HAP-1 (cell line): ENCODE results near the gene MAP3K7.
"Not testable (repeated sequence)": the region's sequence is repeated elsewhere in the genome, so short reads cannot be mapped to it uniquely, and the experiment has no call there.

Experiments
- DNase-seq, 2 experiments: peaks; one replicate each; pipeline ENCODE4 v3.0.0-alpha.2; 2016 to 2020; ENCODE audit warnings: low spot score in 2 of 2
- H3K27me3 ChIP-seq: fragments of 250-450 bp; sonication (Bioruptor Pico); 2 replicates; pipeline ENCODE4 v1.5.1; 2020; ENCODE audit warnings: low read depth, mild to moderate bottlenecking, moderate library complexity
- H3K36me3 ChIP-seq: fragments of 250-450 bp; sonication (Bioruptor Pico); replicated peaks from 2 replicates; pipeline ENCODE4 v1.5.1; 2020; ENCODE audit warnings: mild to moderate bottlenecking
- H3K4me1 ChIP-seq: fragments of 250-450 bp; sonication (Bioruptor Pico); 2 replicates; pipeline ENCODE4 v1.5.1; 2020; ENCODE audit warnings: mild to moderate bottlenecking
- H3K4me3 ChIP-seq: fragments of 250-450 bp; sonication (Bioruptor Pico); 2 replicates; pipeline ENCODE4 v1.5.1; 2020; ENCODE audit warnings: mild to moderate bottlenecking, moderate library complexity
- H3K9me3 ChIP-seq: fragments of 250-450 bp; sonication (Bioruptor Pico); 2 replicates; pipeline ENCODE4 v1.5.1; 2020; ENCODE audit warnings: mild to moderate bottlenecking, moderate library complexity
- in situ Hi-C: fragments of 300-500 bp; cut with MboI; formaldehyde crosslinking; loops from 3 replicates; pipeline ENCODE4 v1.14.3; 2020; ENCODE audit warnings: low sequenced_read_pairs, inconsistent platforms, mixed read lengths

The MAP3K7 gene

DNA sequence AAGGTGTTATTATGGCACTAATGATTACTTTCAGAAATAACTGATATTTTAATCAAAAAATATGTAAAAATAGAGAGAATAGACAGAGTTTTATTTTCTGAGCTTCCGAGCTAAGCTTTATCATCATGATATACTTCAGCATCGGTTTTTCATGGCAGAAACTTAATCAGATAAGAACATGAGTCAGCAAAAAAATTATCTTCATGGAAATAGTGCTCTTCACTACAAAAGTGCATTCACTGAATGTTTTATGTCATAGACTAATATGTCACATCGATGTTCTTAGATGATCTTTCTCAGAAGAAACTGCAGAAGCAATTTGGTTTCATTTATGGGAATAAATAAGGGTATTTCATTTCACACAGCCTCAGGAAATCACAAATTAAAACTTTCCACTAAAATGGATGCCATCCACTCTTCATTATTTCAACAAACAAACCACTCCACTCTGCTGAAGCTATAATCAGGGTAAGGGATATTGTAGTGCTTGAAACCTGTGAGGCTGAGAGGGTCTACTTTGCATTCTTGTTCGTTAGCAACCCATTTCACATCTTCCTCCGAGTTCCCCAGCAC is 10.2 kb upstream of the MAP3K7 start:
- H3K9me3 ChIP-seq: no peaks in the 10 kb centered on the region
- H3K36me3 ChIP-seq: no peaks in the 10 kb centered on the region
- no peak overlapping the region for H3K4me3 ChIP-seq
- H3K4me1 ChIP-seq: no peaks in the 10 kb centered on the region
- H3K27me3 ChIP-seq: peaks cover 17% of the 10 kb centered on the region
- in situ Hi-C loops: no loop called here
- DNase-seq: no peak

- no peak overlapping the region for H3K4me3 ChIP-seq
- in situ Hi-C loops: no loop called here
- peaks cover 8% of the 10 kb centered on the region; the same call in 1 of the 2 replicates for H3K27me3 ChIP-seq
Measured at GRCh38 chr6:90595854-90596253, 9.0 kb upstream of the MAP3K7 start.

DNA sequence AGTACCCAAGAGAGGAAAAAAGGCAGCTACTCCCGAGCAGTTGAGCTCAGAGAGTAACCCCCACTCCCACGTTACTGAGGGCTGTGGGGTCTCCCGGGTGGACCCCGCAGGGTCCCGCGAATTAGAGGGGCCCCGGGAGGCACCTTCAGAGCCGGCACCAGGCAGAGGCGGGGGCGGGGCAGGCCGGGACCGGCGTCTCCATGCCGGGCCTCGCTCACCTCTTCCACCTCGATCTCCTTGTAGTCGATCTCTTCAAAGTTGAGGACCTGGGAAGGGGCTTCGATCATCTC is 381 bp downstream of the MAP3K7 start:
- H3K9me3 ChIP-seq: no peaks in the 10 kb centered on the region
- no peak for DNase-seq
- peaks cover 30% of the 10 kb centered on the region for H3K4me1 ChIP-seq
- H3K27me3 ChIP-seq: no peaks in the 10 kb centered on the region
- H3K36me3 ChIP-seq: no peaks in the 10 kb centered on the region
- in situ Hi-C loops: no loop called here
- H3K4me3 ChIP-seq: peak overlapping the region; percentile 96

More at GRCh38 chr6:90595854-90596253, 9.0 kb upstream of the MAP3K7 start:
- DNase-seq: no peak
- no peaks in the 10 kb centered on the region for H3K36me3 ChIP-seq
- no peaks in the 10 kb centered on the region for H3K4me1 ChIP-seq
- no peaks in the 10 kb centered on the region for H3K9me3 ChIP-seq

DNA sequence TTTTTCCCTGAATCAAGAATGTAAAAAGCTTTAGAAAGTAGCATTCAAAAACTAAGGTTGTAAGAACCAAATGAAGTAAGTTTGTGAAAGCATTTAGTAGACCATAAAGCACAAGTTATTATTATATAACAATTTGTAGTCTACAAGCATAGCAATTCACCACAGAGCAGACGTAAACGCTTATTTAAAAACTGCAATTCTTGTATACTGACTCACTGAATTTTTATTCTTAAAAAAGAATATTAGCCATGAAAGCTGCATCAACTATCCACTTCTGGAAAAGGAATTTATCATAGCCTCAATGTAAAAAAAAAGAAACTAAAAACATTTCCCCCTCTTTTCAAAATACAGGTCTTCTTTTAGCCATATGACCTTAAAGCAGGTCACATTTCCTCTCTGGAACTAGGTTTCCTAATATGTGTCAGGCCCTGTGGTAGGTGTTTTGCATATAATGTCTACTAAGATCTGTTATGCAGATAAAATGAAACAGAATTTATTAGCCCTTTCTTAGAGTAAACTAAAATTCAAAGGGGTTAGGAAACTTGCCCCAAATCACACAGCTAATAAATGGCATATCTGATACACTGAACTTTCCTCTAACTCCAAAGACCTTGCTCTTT is 2.1 kb downstream of the MAP3K7 start:
- in situ Hi-C loops: no loop called here
- H3K36me3 ChIP-seq: no peaks in the 10 kb centered on the region
- peak overlapping the region; percentile 96 for H3K4me3 ChIP-seq
- H3K27me3 ChIP-seq: no peaks in the 10 kb centered on the region
- DNase-seq: no peak
- H3K9me3 ChIP-seq: no peaks in the 10 kb centered on the region
- peaks cover 30% of the 10 kb centered on the region for H3K4me1 ChIP-seq

GRCh38 chr6:90583836-90584481 is 2.9 kb downstream of the MAP3K7 start:
- DNase-seq: no peak
- Histone ChIP-seq H3K9me3 (no peaks in the 10 kb centered on the region), H3K36me3 (no peaks in the 10 kb centered on the region), H3K27me3 (no peaks in the 10 kb centered on the region), H3K4me3 (no peak overlapping the region), H3K4me1 (peaks cover 30% of the 10 kb centered on the region)
- in situ Hi-C loops: no loop called here

DNA sequence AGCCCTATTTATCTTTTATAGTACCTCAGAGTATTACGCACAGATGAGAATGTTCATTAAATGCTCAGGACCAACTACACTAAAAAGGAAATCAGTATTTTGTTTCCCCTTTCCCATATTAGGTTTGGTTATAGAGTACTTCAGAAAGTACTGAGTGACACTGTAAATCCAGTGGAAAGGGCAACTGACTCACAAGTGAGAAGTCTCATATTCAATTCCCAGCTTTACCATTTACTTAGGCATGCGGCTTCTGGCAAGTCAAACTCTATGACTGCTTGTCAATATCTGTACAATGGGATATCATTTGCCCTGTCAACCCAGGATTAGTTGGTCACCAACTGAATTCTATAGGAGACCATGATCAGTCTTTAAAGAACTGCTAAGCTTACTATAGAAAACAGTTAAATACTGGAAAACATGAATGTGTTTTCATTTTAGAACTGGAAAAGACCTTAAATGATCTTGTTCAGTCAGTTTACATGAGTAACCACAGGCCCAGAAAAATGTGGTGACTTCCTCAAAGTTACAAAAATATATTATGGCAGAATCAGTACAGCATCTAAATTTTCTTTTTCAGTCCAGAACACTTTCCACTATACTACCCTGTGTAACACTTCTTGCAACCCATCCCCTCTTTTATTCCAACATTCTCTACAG is 3.6 kb downstream of the MAP3K7 start:
- no peak overlapping the region for H3K4me3 ChIP-seq
- peaks cover 30% of the 10 kb centered on the region for H3K4me1 ChIP-seq
- no peaks in the 10 kb centered on the region for H3K9me3 ChIP-seq
- in situ Hi-C loops: no loop called here
- no peak for DNase-seq
- no peaks in the 10 kb centered on the region for H3K27me3 ChIP-seq
- H3K36me3 ChIP-seq: no peaks in the 10 kb centered on the region

- no peak overlapping the region for H3K4me3 ChIP-seq
- H3K9me3 ChIP-seq: no peaks in the 10 kb centered on the region
- no peaks in the 10 kb centered on the region for H3K27me3 ChIP-seq
- H3K4me1 ChIP-seq: peaks cover 24% of the 10 kb centered on the region
- H3K36me3 ChIP-seq: no peaks in the 10 kb centered on the region
- in situ Hi-C loops: no loop called here
- DNase-seq: no peak
Measured at GRCh38 chr6:90581146-90581545, 5.7 kb downstream of the MAP3K7 start.

DNA sequence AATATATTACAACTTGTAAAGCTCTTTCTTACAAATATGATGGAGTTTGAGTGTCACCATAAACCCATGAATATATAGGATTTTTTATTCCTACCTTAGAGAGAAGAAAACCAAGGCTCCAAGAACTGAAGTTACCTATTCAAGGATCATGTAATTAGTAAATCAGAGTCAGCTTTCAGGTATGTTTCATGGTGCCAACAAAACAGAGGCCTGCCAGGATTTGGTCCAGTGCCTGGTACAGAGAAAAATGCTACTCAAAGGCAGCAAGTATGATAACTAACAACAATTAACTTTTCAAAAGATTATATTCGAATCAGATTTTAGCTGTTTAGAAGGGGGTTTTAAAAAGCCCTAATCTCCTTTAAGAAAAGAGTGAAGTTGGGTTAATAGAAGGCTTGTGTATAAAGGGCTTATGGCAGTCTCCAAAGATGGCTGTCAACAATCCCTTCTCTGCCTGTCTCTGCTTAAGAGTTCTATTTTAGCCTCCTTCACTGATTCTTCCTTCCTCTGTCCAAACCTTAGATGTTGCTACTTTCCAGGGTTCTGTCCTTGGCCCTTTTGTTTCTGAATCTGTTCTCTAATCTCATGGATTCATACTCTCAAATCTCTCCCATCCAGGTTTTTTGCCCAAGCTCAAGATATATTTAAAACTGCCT is 7.8 kb downstream of the MAP3K7 start:
- no peak for DNase-seq
- no peak overlapping the region for H3K4me3 ChIP-seq
- in situ Hi-C loops: no loop called here
- peaks cover 9% of the 10 kb centered on the region for H3K4me1 ChIP-seq
- H3K9me3 ChIP-seq: no peaks in the 10 kb centered on the region
- no peaks in the 10 kb centered on the region for H3K36me3 ChIP-seq
- H3K27me3 ChIP-seq: no peaks in the 10 kb centered on the region

DNA sequence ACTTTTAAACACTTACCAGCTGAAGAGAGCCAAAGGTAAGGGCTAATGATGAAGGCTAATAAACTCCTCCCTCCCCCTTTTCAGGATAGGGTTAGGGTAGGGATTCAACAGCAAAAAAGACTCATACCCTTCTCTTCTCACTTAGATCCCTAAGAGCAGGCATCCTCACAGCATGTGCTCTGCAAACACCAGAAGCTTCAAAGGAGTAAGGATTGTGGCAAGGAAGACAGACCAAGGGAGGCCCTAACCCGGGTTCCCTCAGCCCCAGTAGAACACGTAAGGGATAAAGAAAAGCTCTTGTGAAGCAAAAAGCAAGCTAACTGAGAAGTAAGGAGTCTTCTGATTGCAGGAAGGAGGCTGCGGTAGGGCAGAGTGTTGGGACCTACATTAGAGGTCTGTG is 11.6 kb downstream of the MAP3K7 start:
- no peak overlapping the region for H3K4me3 ChIP-seq
- DNase-seq: no peak
- no peaks in the 10 kb centered on the region for H3K36me3 ChIP-seq
- no peaks in the 10 kb centered on the region for H3K9me3 ChIP-seq
- H3K4me1 ChIP-seq: peaks cover 2% of the 10 kb centered on the region; the same call in 1 of the 2 replicates
- H3K27me3 ChIP-seq: no peaks in the 10 kb centered on the region
- in situ Hi-C loops: no loop called here

GRCh38 chr6:90574610-90575009 is 12.3 kb downstream of the MAP3K7 start:
- Histone ChIP-seq H3K4me1 (peaks cover 2% of the 10 kb centered on the region; the same call in 1 of the 2 replicates), H3K27me3 (no peaks in the 10 kb centered on the region), H3K9me3 (no peaks in the 10 kb centered on the region), H3K36me3 (no peaks in the 10 kb centered on the region), H3K4me3 (no peak overlapping the region)
- in situ Hi-C loops: no loop called here
- no peak for DNase-seq

DNA sequence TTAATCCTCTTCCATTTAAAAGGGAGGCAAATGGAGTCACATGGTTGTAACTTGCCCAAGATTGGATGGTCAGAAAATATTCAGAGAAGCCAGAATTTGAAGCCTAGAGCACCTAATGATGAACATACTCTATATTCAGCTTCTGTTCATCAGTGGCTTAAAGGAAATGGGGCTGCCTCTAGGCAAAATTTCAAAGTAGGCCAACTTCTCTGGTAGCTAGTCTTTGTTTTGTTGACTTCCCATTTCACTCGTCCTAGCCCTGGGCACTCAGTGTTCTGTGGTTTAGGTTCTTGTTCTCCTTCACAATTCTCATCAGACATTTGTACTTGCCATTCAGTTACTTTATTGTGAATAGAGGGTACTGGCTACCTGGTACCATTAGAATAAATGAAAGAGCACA is 13.2 kb downstream of the MAP3K7 start:
- in situ Hi-C loops: no loop called here
- Histone ChIP-seq H3K36me3 (no peaks in the 10 kb centered on the region), H3K4me3 (no peak overlapping the region), H3K9me3 (no peaks in the 10 kb centered on the region), H3K27me3 (no peaks in the 10 kb centered on the region), H3K4me1 (peaks cover 2% of the 10 kb centered on the region; the same call in 1 of the 2 replicates)
- DNase-seq: no peak

GRCh38 chr6:90572856-90573255 is 14.0 kb downstream of the MAP3K7 start:
- peaks cover 2% of the 10 kb centered on the region; the same call in 1 of the 2 replicates for H3K4me1 ChIP-seq
- no peaks in the 10 kb centered on the region for H3K36me3 ChIP-seq
- H3K27me3 ChIP-seq: no peaks in the 10 kb centered on the region
- peak in 1 of 2 experiments; percentile 74 for DNase-seq
- in situ Hi-C loops: no loop called here
- H3K4me3 ChIP-seq: no peak overlapping the region
- H3K9me3 ChIP-seq: no peaks in the 10 kb centered on the region

- H3K36me3 ChIP-seq: no peaks in the 10 kb centered on the region
- no peak for DNase-seq
- H3K27me3 ChIP-seq: no peaks in the 10 kb centered on the region
- H3K4me3 ChIP-seq: no peak overlapping the region
- in situ Hi-C loops: no loop called here
- H3K9me3 ChIP-seq: no peaks in the 10 kb centered on the region
- H3K4me1 ChIP-seq: peaks cover 2% of the 10 kb centered on the region; the same call in 1 of the 2 replicates
Measured at GRCh38 chr6:90569223-90569622, 17.6 kb downstream of the MAP3K7 start.

DNA sequence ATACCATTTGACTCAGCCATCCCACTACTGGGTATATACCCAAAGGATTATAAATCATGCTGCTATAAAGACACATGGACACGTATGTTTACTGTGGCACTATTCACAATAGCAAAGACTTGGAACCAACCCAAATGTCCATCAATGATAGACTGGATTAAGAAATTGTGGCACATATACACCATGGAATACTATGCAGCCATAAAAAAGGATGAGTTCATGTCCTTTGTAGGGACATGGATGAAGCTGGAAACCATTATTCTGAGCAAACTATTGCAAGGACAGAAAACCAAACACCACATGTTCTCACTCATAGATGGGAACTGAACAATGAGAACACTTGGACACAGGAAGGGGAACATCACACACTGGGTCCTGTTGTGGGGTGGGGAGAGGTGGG is 19.2 kb downstream of the MAP3K7 start:
- H3K4me1 ChIP-seq, H3K4me3 ChIP-seq, H3K9me3 ChIP-seq, DNase-seq, H3K36me3 ChIP-seq, in situ Hi-C loops, H3K27me3 ChIP-seq: not testable (repeated sequence)
